Measurements from ENCODE around the gene TLE1. TPM values are rescaled to one million over a fixed set of nuclear protein-coding genes. Genes with fewer than 3 reads are reported as not detected.

Gene TLE1
- total RNA-seq, 1 experiment from 2014 or later: 79.3 TPM

- H2AFZ ChIP-seq (ENCODE audit: low read length): no peak overlapping the region
Observed at GRCh38 chr9:81546489-81546888, 142.9 kb downstream of the TLE1 start.

More at GRCh38 chr9:81546489-81546888, 142.9 kb downstream of the TLE1 start:
- no peak for TF ChIP-seq CTCF (conservative IDR thresholded peaks at IDR 0.05)
- Histone ChIP-seq H3K79me2 (ENCODE audit: insufficient read depth, low read length) (no peaks in the 10 kb centered on the region), H3K27me3 (ENCODE audit: insufficient read depth, low read length) (no peaks in the 10 kb centered on the region), H3K4me1 (ENCODE audit: insufficient read depth, low read length) (0 out of 2 replicates have a peak, but pooled peaks cover 2% of the 10 kb centered on the region), H2BK15ac (ENCODE audit: low read depth, low read length) (no peak overlapping the region), H3K9ac (ENCODE audit: extremely low read depth, insufficient read length, low read length) (no peak overlapping the region), H3K4me2 (ENCODE audit: insufficient read depth, insufficient read length, low read length) (no peak overlapping the region), H2BK20ac (ENCODE audit: low read depth, low read length, poor library complexity, severe bottlenecking) (no peak overlapping the region), H3K14ac (ENCODE audit: insufficient read depth, low read length) (no peak overlapping the region), H3K79me1 (ENCODE audit: insufficient read depth, low read depth, low read length, poor library complexity, severe bottlenecking) (no peaks in the 10 kb centered on the region), H3K27ac (ENCODE audit: insufficient read length, low read depth, low read length) (no peak overlapping the region), H3K4ac (ENCODE audit: low read depth, low read length) (no peak overlapping the region), H4K20me1 (ENCODE audit: control insufficient read depth, insufficient read depth, insufficient read length) (no peaks in the 10 kb centered on the region), H4K91ac (ENCODE audit: insufficient read length, low read depth, low read length) (no peak overlapping the region), H3K56ac (ENCODE audit: insufficient read length, low read depth, low read length) (no peak overlapping the region), H3K9me3 (ENCODE audit: control insufficient read depth, low read depth, low read length) (no peaks in the 10 kb centered on the region), H3T11ph (ENCODE audit: low read length) (no peak overlapping the region), H3K23me2 (ENCODE audit: insufficient read length, low read depth, low read length, poor library complexity, severe bottlenecking) (peaks cover 4% of the 10 kb centered on the region), H3K18ac (ENCODE audit: insufficient read length, low read depth, low read length) (no peak overlapping the region), H3K23ac (ENCODE audit: insufficient read length, low read depth, low read length) (no peak overlapping the region), H2BK12ac (ENCODE audit: insufficient read length, low read depth, low read length) (no peak overlapping the region), H2BK5ac (ENCODE audit: insufficient read length, low read length) (no peak overlapping the region), H2BK120ac (ENCODE audit: low read depth, low read length, poor library complexity, severe bottlenecking) (no peak overlapping the region), H4K8ac (replicated peaks; ENCODE audit: insufficient read length, low read depth, low read length) (no peak overlapping the region), H4K5ac (ENCODE audit: insufficient read length, low read depth, low read length) (no peak overlapping the region), H2AK5ac (ENCODE audit: insufficient read length, low read length) (no peak overlapping the region)
- Mint-ChIP-seq H3K36me3 (ENCODE audit: insufficient read depth in 1 of 3, low read depth in 3 of 3) (no peaks in the 10 kb centered on the region), H3K4me3 (no peak overlapping the region), H3K27me3 (ENCODE audit: low read depth) (no peaks in the 10 kb centered on the region), H3K9me3 (no peaks in the 10 kb centered on the region; a peak in 1 of 5 replicates), H3K4me1 (peaks cover 48 to 49% of the 10 kb centered on the region in 2 experiments), H3K27ac (peak overlapping the region in 1 of 3 experiments; percentile 46; a peak in 1 of 7 replicates)
- no CpG with 5 or more reads among the region's 4 CpGs for WGBS (ENCODE audit: extremely low coverage, insufficient read length, low lambda C conversion rate)
- no peak for DNase-seq
